Right lobe of liver (tissue), 6 donors: ENCODE measurements around the gene NRXN3. TPM values are rescaled to one million over a fixed set of nuclear protein-coding genes. Genes with fewer than 3 reads are reported as not detected.
A peak's percentile ranks its signal among the peaks of the same experiment; 100 is the strongest.

ENCODE experiments used
- ATAC-seq, 4 donors: fragments of 200-7000 bp; cut with Tn5 transposase; one replicate each; pipeline ENCODE4 v1.9.1; 2020; ENCODE audit warnings: mild to moderate bottlenecking in 4 of 4, moderate library complexity in 4 of 4
- DNase-seq, 3 donors: peaks; one replicate each; pipeline ENCODE4 v3.0.0-alpha.2; 2020
- H3K27ac ChIP-seq, 3 donors: fragments of 200-600 bp; one replicate each; pipeline ENCODE4 v1.8.0; 2022
- H3K27me3 ChIP-seq, 2 donors: fragments of 200-600 bp; one replicate each; pipeline ENCODE4 v1.8.0; 2022
- H3K36me3 ChIP-seq, 4 donors: fragments of 200-600 bp; sonication (generic) in 1 of 4; one replicate each; pipeline versions ENCODE4 v1.5.1 to v1.8.0; 2017 to 2022; ENCODE audit warnings: control low read depth in 1 of 4
- H3K4me1 ChIP-seq, 4 donors: fragments of 200-600 bp; sonication (generic) in 1 of 4; one replicate each; pipeline versions ENCODE4 v1.5.1 to v1.8.0; 2017 to 2022; ENCODE audit warnings: control low read depth in 1 of 4
- H3K4me3 ChIP-seq, 3 donors: fragments of 200-600 bp; one replicate each; pipeline ENCODE4 v1.8.0; 2022
- H3K9me3 ChIP-seq, 4 donors: fragments of 200-600 bp; sonication (generic) in 1 of 4; one replicate each; pipeline versions ENCODE4 v1.5.1 to v1.8.0; 2017 to 2022; ENCODE audit warnings: control low read depth in 1 of 4
- CTCF ChIP-seq, 4 donors: fragments of 200-600 bp in 3 of 4; fragments of 450-650 bp in 1 of 4; IDR thresholded peaks; one replicate each; pipeline versions ENCODE4 v1.5.1 to v1.8.0; 2016 to 2022; ENCODE audit warnings: antibody characterized with exemption in 4 of 4, mild to moderate bottlenecking in 2 of 4
- POLR2A ChIP-seq: fragments of 450-650 bp; IDR thresholded peaks from one replicate; pipeline ENCODE4 v1.6.1; 2017; ENCODE audit warnings: antibody characterized with exemption, mild to moderate bottlenecking
- WGBS: methylation state at CpG from one replicate; pipeline ENCODE4 v1.1.6; 2018; ENCODE audit warnings: low coverage, low lambda C conversion rate; ENCODE audit not compliant: insufficient coverage; ENCODE audit errors: missing lambda C conversion rate; 5-methylcytosine and 5-hydroxymethylcytosine counted together
- intact Hi-C, 2 donors: fragments of 100-400 bp; cut with DNase I; formaldehyde crosslinking; loops; one replicate each; pipeline versions ENCODE4 v1.11.2 to v1.14.1; 2022
- total RNA-seq, 6 experiments: library from RNA; depleted of rRNA in 2 of 6; stranded (reverse); fragments of >200 nt in 2 of 6; fragmentation: NEBNext Ultra II Directional in 3 of 6; extraction: Animal tissue kit (Norgen Biotek cat#: 25700) in 3 of 6; gene quantifications; one replicate each; pipeline versions ENCODE4 v1.1.0 to v1.2.4, GENCODE V29; 2016 to 2023
- donor health status: DM: no; HTN: yes; CAD: no.
- donor health status: DM: no; HTN: no; CAD: no.
- donor health status: DM: no; HTN: no; CAD: no.
- donor health status: DM: no; HTN: yes; CAD: no.
- donor health status: DM: no; HTN: yes; CAD: no.

NRXN3 gene
- total RNA-seq, 6 experiments from 2014 or later = 0.06 to 0.51 (median 0.23) TPM; not detected in 1

GRCh38 chr14:79802093-79802492, 1631.9 kb downstream of the NRXN3 start:
- intact Hi-C loops = no loop called here
- H3K9me3 ChIP-seq = no peaks in the 10 kb centered on the region
- no peak overlapping the region for H3K4me3 ChIP-seq
- no peaks in the 10 kb centered on the region for H3K4me1 ChIP-seq
- no peaks in the 10 kb centered on the region for H3K27me3 ChIP-seq
- H3K27ac ChIP-seq = no peak overlapping the region
- ATAC-seq (peak in 3 of 4 donors; percentile 38 to 70 (median 66)), DNase-seq (no peak)
- no peak for TF ChIP-seq CTCF (IDR thresholded peaks at IDR 0.05)
- no peak for TF ChIP-seq POLR2A
- H3K36me3 ChIP-seq = no peaks in the 10 kb centered on the region
- 7% methylated on average over 1 of the region's 1 CpG for WGBS

GRCh38 chr14:79805636-79806035, 1635.5 kb downstream of the NRXN3 start:
- Histone ChIP-seq H3K36me3 (no peaks in the 10 kb centered on the region), H3K9me3 (no peaks in the 10 kb centered on the region), H3K4me1 (no peaks in the 10 kb centered on the region), H3K27ac (no peak overlapping the region), H3K4me3 (no peak overlapping the region), H3K27me3 (no peaks in the 10 kb centered on the region)
- ATAC-seq (no peak), DNase-seq (no peak)
- intact Hi-C loops = no loop called here
- TF ChIP-seq POLR2A (no peak), CTCF (IDR thresholded peaks at IDR 0.05) (no peak)
- 35% methylated on average over 1 of the region's 1 CpG for WGBS

GRCh38 chr14:79809849-79810612, 1639.9 kb downstream of the NRXN3 start:
- intact Hi-C loops = no loop called here
- H3K27ac ChIP-seq = no peak overlapping the region
- H3K9me3 ChIP-seq = no peaks in the 10 kb centered on the region
- TF ChIP-seq POLR2A (no peak), CTCF (IDR thresholded peaks at IDR 0.05) (peak; percentile 46 to 61 (median 56))
- no peak overlapping the region for H3K4me3 ChIP-seq
- DNase-seq (no peak), ATAC-seq (peak; percentile 58 to 91 (median 86))
- H3K4me1 ChIP-seq = no peaks in the 10 kb centered on the region
- H3K27me3 ChIP-seq = no peaks in the 10 kb centered on the region
- WGBS = 52% methylated on average over 3 of the region's 3 CpGs
- no peaks in the 10 kb centered on the region for H3K36me3 ChIP-seq

GRCh38 chr14:79820866-79821535, 1650.8 kb downstream of the NRXN3 start:
- TF ChIP-seq CTCF (IDR thresholded peaks at IDR 0.05) (no peak), POLR2A (no peak)
- Histone ChIP-seq H3K4me1 (peaks cover 0 to 12% (median 0%) of the 10 kb centered on the region in 4 donors), H3K36me3 (no peaks in the 10 kb centered on the region), H3K4me3 (no peak overlapping the region), H3K9me3 (no peaks in the 10 kb centered on the region), H3K27me3 (no peaks in the 10 kb centered on the region), H3K27ac (no peak overlapping the region)
- WGBS = 16% methylated on average over 1 of the region's 1 CpG
- ATAC-seq = no peak
- intact Hi-C loops = no loop called here
- DNase-seq = no peak
